WI38 (cell line): ENCODE measurements around the gene LRBA.
"Not testable (repeated sequence)": the region's sequence is repeated elsewhere in the genome, so short reads cannot be mapped to it uniquely, and the experiment has no call there.

Experiments
- H3K4me3 ChIP-seq: 2 replicates; pipeline ENCODE4 v1.5.1; 2011; ENCODE audit warnings: low read depth, mild to moderate bottlenecking, control low read depth, low read length
- TF ChIP-seq, protein P1 (sequence below): IDR thresholded peaks from 2 replicates; pipeline ENCODE4 v1.5.1; 2012; ENCODE audit warnings: low read depth, mild to moderate bottlenecking, control low read depth, low read length

Gene LRBA

DNA sequence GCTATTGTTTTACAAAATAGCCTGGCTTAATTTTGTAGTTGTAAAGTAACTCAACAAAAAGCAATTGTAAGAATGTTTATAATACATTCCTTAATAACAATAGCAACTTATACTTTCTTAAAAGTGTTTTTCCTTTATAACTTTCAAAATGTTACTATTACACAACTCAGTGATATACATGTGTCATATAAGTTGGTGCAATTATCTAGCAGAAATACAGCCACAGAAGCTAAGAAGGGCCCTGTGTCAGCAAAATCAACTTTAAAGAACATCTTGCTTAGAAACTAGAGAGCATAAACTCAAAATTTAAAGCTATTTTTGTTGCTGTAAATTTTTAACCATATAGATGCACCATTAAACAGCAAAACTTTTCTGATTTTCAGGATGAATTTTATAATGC is 474.5 kb downstream of the LRBA start:
- TF ChIP-seq, protein P1, sequence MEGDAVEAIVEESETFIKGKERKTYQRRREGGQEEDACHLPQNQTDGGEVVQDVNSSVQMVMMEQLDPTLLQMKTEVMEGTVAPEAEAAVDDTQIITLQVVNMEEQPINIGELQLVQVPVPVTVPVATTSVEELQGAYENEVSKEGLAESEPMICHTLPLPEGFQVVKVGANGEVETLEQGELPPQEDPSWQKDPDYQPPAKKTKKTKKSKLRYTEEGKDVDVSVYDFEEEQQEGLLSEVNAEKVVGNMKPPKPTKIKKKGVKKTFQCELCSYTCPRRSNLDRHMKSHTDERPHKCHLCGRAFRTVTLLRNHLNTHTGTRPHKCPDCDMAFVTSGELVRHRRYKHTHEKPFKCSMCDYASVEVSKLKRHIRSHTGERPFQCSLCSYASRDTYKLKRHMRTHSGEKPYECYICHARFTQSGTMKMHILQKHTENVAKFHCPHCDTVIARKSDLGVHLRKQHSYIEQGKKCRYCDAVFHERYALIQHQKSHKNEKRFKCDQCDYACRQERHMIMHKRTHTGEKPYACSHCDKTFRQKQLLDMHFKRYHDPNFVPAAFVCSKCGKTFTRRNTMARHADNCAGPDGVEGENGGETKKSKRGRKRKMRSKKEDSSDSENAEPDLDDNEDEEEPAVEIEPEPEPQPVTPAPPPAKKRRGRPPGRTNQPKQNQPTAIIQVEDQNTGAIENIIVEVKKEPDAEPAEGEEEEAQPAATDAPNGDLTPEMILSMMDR, result no peak
- no peak overlapping the region for H3K4me3 ChIP-seq

DNA sequence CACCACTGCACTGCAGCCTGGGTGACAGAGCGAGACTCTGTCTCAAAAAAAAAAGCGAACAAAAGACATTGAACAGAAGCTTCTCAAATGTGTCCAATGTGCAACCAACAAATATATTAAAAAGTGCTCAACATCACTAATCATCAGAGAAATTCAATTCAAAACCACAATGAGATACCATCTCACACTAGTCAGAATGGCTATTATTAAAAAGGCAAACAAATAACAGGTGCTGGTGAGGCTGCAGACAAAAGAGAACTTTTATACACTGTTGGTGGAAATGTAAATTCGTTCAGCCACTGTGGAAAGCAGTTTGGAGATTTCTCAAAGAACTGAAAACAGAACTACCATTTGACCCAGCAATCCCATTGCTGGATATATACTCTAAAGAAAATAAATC is 477.2 kb downstream of the LRBA start:
- not testable (repeated sequence) for H3K4me3 ChIP-seq

- no peak overlapping the region for H3K4me3 ChIP-seq
- TF ChIP-seq, protein P1, result no peak
Observed at GRCh38 chr4:150534818-150535217, 480.3 kb downstream of the LRBA start.

DNA sequence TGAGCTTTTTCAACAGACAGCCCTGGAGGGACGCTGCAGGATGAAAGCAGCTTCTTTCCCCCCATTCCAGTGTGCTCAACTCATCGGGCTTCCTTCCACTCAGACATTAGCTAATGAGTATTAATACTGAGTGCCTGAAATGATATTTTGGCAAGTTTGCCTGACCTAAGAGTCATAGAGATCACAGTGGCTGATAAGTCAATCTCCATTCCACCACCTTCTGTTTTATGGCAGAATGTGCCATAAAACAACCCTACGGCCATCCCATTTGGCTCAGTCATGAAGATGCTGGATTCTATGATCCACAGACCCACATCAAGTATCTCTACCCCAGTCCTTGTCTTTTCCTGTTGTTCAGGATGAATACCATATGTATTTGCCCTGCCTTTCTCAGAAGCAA is 481.4 kb downstream of the LRBA start:
- TF ChIP-seq, protein P1, result no peak
- H3K4me3 ChIP-seq, result no peak overlapping the region

- no peak overlapping the region for H3K4me3 ChIP-seq
- TF ChIP-seq, protein P1, result no peak
Observed at GRCh38 chr4:150525321-150525868, 489.7 kb downstream of the LRBA start.

DNA sequence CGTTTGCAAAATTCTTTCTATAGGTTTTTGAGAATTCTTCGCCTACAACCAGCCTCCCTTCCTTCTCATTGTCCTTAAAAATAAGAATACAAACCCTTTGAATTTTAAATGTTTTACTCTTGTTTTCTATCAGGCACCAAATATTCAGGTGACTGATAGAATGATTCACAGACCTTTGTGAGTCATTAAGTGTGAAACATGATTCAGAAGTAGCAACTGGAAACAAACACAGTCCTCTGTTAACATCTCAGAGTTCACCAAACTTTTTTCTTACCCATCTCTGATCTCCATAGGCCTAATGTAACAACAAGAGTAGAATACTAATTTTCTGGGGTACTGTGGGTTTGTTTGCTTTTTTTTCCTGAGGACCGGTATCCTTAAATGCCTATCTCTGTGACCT is 496.5 kb downstream of the LRBA start:
- H3K4me3 ChIP-seq, result no peak overlapping the region
- TF ChIP-seq, protein P1, result no peak

DNA sequence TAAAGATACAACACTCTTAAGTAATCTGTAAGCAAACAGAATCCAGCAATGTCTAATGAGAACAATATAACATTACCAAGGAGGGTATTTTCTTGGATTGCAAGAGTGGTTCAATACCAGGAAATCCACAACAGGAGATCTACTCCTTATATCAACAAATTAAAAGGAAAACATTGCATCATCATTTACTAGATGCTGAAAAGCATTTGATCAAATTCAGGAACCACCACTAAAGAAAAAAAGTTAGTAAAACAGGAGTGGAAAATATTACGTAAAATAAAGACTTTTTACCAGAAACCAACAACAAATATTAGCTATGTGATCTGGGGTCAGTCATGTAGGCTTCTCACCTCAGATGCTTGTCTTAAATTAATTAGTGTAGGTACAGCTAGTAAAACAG is 499.9 kb downstream of the LRBA start:
- no peak overlapping the region for H3K4me3 ChIP-seq
- TF ChIP-seq, protein P1, result no peak

- H3K4me3 ChIP-seq, result no peak overlapping the region
- TF ChIP-seq, protein P1, result no peak
Observed at GRCh38 chr4:150514709-150515108, 500.4 kb downstream of the LRBA start.
